Type B pancreatic cell (in vitro differentiated cells): ENCODE measurements around the gene RGS13. TPM values are rescaled to one million over a fixed set of nuclear protein-coding genes. Genes with fewer than 3 reads are reported as not detected.

Experiments used
- DNase-seq: peaks from one replicate; pipeline ENCODE4 v3.0.0; 2021; ENCODE audit warnings: mixed read lengths; ENCODE audit not compliant: unreplicated experiment; ENCODE audit errors: extremely low spot score
- H3K27ac Mint-ChIP-seq: 2 replicates; pipeline ENCODE4 v1.8.0; 2021; ENCODE audit warnings: mild to moderate bottlenecking, mixed read lengths
- H3K27me3 Mint-ChIP-seq: 2 replicates; pipeline ENCODE4 v1.8.0; 2021; ENCODE audit warnings: mixed read lengths
- H3K36me3 Mint-ChIP-seq: 2 replicates; pipeline ENCODE4 v1.8.0; 2021; ENCODE audit warnings: mixed read lengths
- H3K4me1 Mint-ChIP-seq: one replicate; pipeline ENCODE4 v1.8.0; 2021; ENCODE audit warnings: mixed read lengths; ENCODE audit not compliant: unreplicated experiment
- H3K4me3 Mint-ChIP-seq: 2 replicates; pipeline ENCODE4 v1.8.0; 2021; ENCODE audit warnings: mild to moderate bottlenecking, mixed read lengths
- H3K9me3 Mint-ChIP-seq: 2 replicates; pipeline ENCODE4 v1.8.0; 2021; ENCODE audit warnings: mixed read lengths
- CTCF ChIP-seq: fragments of 200-600 bp; sonication (generic); conservative IDR thresholded peaks from 2 replicates; pipeline ENCODE4 v1.5.0; 2021; ENCODE audit warnings: antibody characterized with exemption, mild to moderate bottlenecking
- total RNA-seq: library from RNA; stranded (reverse); gene quantifications from 2 replicates; pipeline ENCODE4 v1.2.1, GENCODE V29; 2021; ENCODE audit warnings: low replicate concordance

Gene RGS13
- total RNA-seq, 1 donor from 2014 or later: 0.19 TPM

GRCh38 chr1:192632188-192632587 lies 3.8 kb upstream of the RGS13 start:
- Mint-ChIP-seq H3K4me3 (no peak overlapping the region), H3K27me3 (no peaks in the 10 kb centered on the region), H3K27ac (peak overlapping the region; percentile 34), H3K9me3 (no peaks in the 10 kb centered on the region), H3K4me1 (peaks cover 40% of the 10 kb centered on the region), H3K36me3 (no peaks in the 10 kb centered on the region)
- no peak for DNase-seq
- no peak for TF ChIP-seq CTCF

GRCh38 chr1:192632641-192633532 lies 3.1 kb upstream of the RGS13 start:
- Mint-ChIP-seq H3K4me1 (peaks cover 40% of the 10 kb centered on the region), H3K4me3 (peak overlapping the region; percentile 20), H3K27me3 (no peaks in the 10 kb centered on the region), H3K9me3 (no peaks in the 10 kb centered on the region), H3K27ac (peak overlapping the region; percentile 34), H3K36me3 (no peaks in the 10 kb centered on the region)
- no peak for DNase-seq
- TF ChIP-seq CTCF: no peak

GRCh38 chr1:192633533-192634253 lies 2.3 kb upstream of the RGS13 start:
- no peaks in the 10 kb centered on the region for H3K9me3 Mint-ChIP-seq
- peak overlapping the region; percentile 20 for H3K4me3 Mint-ChIP-seq
- peaks cover 37% of the 10 kb centered on the region for H3K4me1 Mint-ChIP-seq
- no peaks in the 10 kb centered on the region for H3K27me3 Mint-ChIP-seq
- TF ChIP-seq CTCF: no peak
- DNase-seq: no peak
- H3K36me3 Mint-ChIP-seq: no peaks in the 10 kb centered on the region
- H3K27ac Mint-ChIP-seq: no peak overlapping the region

- Mint-ChIP-seq H3K36me3 (no peaks in the 10 kb centered on the region), H3K27ac (no peak overlapping the region), H3K9me3 (no peaks in the 10 kb centered on the region), H3K27me3 (no peaks in the 10 kb centered on the region), H3K4me1 (peaks cover 28% of the 10 kb centered on the region), H3K4me3 (no peak overlapping the region)
- no peak for DNase-seq
- TF ChIP-seq CTCF: no peak
Observed at GRCh38 chr1:192635041-192635440, 906 bp upstream of the RGS13 start.

GRCh38 chr1:192639607-192640368 lies 3.8 kb downstream of the RGS13 start:
- H3K4me1 Mint-ChIP-seq: peaks cover 4% of the 10 kb centered on the region
- DNase-seq: no peak
- TF ChIP-seq CTCF: no peak
- H3K4me3 Mint-ChIP-seq: no peak overlapping the region
- no peaks in the 10 kb centered on the region for H3K27me3 Mint-ChIP-seq
- no peaks in the 10 kb centered on the region for H3K36me3 Mint-ChIP-seq
- no peak overlapping the region for H3K27ac Mint-ChIP-seq
- H3K9me3 Mint-ChIP-seq: no peaks in the 10 kb centered on the region
